Ovary (tissue), 3 donors: ENCODE data around the gene CCL19.

Source experiments
- CTCF ChIP-seq, 3 donors: fragments of 450-650 bp in 2 of 3; fragments of 200-600 bp in 1 of 3; IDR thresholded peaks; one replicate each; pipeline versions ENCODE4 v1.5.1 to v1.8.0; 2016 to 2022; ENCODE audit warnings: antibody characterized with exemption in 3 of 3, mild to moderate bottlenecking in 1 of 3
- EP300 ChIP-seq: sonication (generic); formaldehyde crosslinking; IDR thresholded peaks from one replicate; pipeline ENCODE4 v1.6.1; 2017; ENCODE audit warnings: antibody characterized with exemption
- POLR2A ChIP-seq: fragments of 450-650 bp; IDR thresholded peaks from one replicate; pipeline ENCODE4 v1.6.1; 2017; ENCODE audit warnings: antibody characterized with exemption, mild to moderate bottlenecking, moderate library complexity
- donor health status: DM: no; HTN: no; CAD: no.

- no peak for TF ChIP-seq POLR2A
- peak in 1 of 3 donors; percentile 11 for TF ChIP-seq CTCF (IDR thresholded peaks at IDR 0.05)
- no peak for TF ChIP-seq EP300
Observed at GRCh38 chr9:34675048-34675714, 15.9 kb downstream of the CCL19 start.
